ENCODE data around the gene TRAPPC8.
"Not testable (repeated sequence)": the region's sequence is repeated elsewhere in the genome, so short reads cannot be mapped to it uniquely, and the experiment has no call there.

The TRAPPC8 gene

DNA sequence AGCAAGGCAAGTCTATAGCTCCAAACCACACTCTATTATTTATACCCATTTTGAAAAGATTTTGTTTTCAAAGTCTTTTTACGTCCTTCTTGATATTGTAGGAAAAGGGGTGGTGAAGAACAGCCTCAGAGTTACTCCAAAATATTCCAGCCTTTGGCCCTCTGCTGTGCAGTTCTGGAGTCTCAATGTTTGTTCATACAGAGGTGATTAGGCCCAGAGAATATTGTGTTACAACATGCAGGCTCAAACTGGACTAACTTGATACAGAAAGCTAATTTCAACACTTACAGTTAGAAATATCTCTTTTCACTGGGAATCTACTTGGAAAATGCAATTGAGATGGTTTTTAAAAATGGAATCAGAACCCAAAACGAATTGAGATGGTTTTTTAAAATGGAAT lies 141.8 kb downstream of the TRAPPC8 start:
- H3K9ac ChIP-seq (ENCODE audit: low read depth, low read length), result no peak overlapping the region
- no peak overlapping the region for H3K4me2 ChIP-seq (ENCODE audit: insufficient read depth, low read length)
- TF ChIP-seq EZH2 (IDR thresholded peaks at IDR 0.05; ENCODE audit: borderline replicate concordance, low read depth, low read length, severe bottlenecking), result no peak
- TF ChIP-seq, protein P1, sequence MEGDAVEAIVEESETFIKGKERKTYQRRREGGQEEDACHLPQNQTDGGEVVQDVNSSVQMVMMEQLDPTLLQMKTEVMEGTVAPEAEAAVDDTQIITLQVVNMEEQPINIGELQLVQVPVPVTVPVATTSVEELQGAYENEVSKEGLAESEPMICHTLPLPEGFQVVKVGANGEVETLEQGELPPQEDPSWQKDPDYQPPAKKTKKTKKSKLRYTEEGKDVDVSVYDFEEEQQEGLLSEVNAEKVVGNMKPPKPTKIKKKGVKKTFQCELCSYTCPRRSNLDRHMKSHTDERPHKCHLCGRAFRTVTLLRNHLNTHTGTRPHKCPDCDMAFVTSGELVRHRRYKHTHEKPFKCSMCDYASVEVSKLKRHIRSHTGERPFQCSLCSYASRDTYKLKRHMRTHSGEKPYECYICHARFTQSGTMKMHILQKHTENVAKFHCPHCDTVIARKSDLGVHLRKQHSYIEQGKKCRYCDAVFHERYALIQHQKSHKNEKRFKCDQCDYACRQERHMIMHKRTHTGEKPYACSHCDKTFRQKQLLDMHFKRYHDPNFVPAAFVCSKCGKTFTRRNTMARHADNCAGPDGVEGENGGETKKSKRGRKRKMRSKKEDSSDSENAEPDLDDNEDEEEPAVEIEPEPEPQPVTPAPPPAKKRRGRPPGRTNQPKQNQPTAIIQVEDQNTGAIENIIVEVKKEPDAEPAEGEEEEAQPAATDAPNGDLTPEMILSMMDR (IDR thresholded peaks at IDR 0.05; ENCODE audit: borderline replicate concordance, extremely low read depth, low read length, poor library complexity, severe bottlenecking), result no peak
- H4K20me1 ChIP-seq (ENCODE audit: insufficient read depth, low read length), result no peaks in the 10 kb centered on the region
- ATAC-seq (ENCODE audit: insufficient read depth, low read depth), result no peak
- H3K27me3 ChIP-seq (ENCODE audit: insufficient read depth, low read length, poor library complexity), result no peaks in the 10 kb centered on the region
- no peaks in the 10 kb centered on the region for H3K9me3 ChIP-seq (ENCODE audit: insufficient read depth, low read length, severe bottlenecking)
- H3K27ac ChIP-seq (ENCODE audit: low read length), result no peak overlapping the region
- DNase-seq, result no peak
- no peaks in the 10 kb centered on the region for H3K79me2 ChIP-seq (ENCODE audit: insufficient read depth, low read length)
- H3K4me1 ChIP-seq (ENCODE audit: insufficient read depth, low read length), result no peaks in the 10 kb centered on the region
- no peak overlapping the region for H2AFZ ChIP-seq (ENCODE audit: low read depth, low read length)
- no peak overlapping the region for H3K4me3 ChIP-seq (ENCODE audit: low read depth in 1 of 2, low read length in 2 of 2)
- H3K36me3 ChIP-seq (ENCODE audit: insufficient read depth, low read length), result no peaks in the 10 kb centered on the region

DNA sequence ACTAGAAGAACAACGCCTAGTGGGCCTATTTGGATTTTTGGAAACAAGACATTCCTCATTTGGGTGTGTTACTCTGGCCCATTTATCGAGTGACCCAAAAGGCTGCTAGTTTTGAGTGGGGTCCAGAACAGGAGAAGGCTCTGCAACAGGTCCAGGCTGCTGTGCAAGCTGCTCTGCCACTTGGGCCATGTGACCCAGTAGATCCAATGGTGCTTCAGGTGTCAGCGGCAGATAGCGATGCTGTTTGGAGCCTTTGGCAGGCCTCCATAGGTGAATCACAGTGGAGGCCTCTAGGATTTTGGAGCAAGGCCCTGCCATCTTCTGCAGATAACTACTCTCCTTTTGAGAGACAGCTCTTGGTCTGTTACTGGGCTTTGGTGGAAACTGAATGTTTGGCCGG lies 143.7 kb downstream of the TRAPPC8 start:
- not testable (repeated sequence) for H3K79me2 ChIP-seq (ENCODE audit: insufficient read depth, low read length); H3K27ac ChIP-seq (ENCODE audit: low read length); H2AFZ ChIP-seq (ENCODE audit: low read depth, low read length); H3K4me3 ChIP-seq (ENCODE audit: low read depth in 1 of 2, low read length in 2 of 2); H3K27me3 ChIP-seq (ENCODE audit: insufficient read depth, low read length, poor library complexity); H3K36me3 ChIP-seq (ENCODE audit: insufficient read depth, low read length); H3K4me2 ChIP-seq (ENCODE audit: insufficient read depth, low read length); ATAC-seq (ENCODE audit: insufficient read depth, low read depth); H3K9ac ChIP-seq (ENCODE audit: low read depth, low read length); DNase-seq; H3K4me1 ChIP-seq (ENCODE audit: insufficient read depth, low read length); H3K9me3 ChIP-seq (ENCODE audit: insufficient read depth, low read length, severe bottlenecking); H4K20me1 ChIP-seq (ENCODE audit: insufficient read depth, low read length)

DNA sequence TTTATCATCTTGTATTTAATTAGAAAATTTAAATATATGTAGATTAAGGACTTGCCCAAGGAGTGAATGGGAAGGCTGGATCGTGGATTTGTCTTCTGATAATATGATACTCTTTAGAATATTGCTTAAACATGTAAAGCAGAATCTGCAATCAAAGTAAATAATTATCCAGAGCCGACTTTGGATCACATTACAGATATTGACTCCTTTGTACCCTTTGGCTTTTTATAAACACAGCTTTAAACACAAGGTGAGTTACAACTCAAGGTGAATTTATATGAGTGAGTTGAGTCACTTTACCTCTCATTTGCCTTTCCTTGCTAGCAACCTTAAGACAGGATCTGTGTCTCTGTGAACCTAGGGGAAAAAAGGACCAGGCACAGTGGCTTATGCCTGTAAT lies 144.5 kb downstream of the TRAPPC8 start:
- no peaks in the 10 kb centered on the region for H3K27me3 ChIP-seq (ENCODE audit: insufficient read depth, low read length, poor library complexity)

DNA sequence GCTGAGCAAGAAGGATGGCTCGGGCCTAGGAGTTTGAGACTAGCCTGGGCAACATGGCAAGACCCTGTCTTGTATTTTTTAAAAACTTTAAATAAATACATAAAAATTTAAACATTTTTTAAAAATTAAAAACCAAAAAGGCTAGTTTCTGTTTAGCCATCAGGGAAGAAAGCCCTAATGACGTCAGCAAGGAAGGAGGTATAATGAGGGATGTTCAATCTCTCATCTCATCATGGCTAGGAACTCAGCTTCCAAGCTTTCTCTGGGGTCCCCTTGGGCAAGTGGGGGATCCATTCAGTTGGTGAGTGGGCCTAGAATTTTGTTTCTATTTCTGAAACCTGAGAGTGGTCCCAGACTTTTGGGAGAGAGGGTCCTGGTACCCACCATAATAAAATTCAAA lies 147.2 kb downstream of the TRAPPC8 start:
- no peaks in the 10 kb centered on the region for H4K20me1 ChIP-seq (ENCODE audit: insufficient read depth, low read length)
- H3K27me3 ChIP-seq (ENCODE audit: insufficient read depth, low read length, poor library complexity), result no peaks in the 10 kb centered on the region
- no peak for ATAC-seq (ENCODE audit: insufficient read depth, low read depth)
- H3K4me3 ChIP-seq (ENCODE audit: low read depth in 1 of 2, low read length in 2 of 2), result no peak overlapping the region
- no peak overlapping the region for H3K9ac ChIP-seq (ENCODE audit: low read depth, low read length)
- H3K27ac ChIP-seq (ENCODE audit: low read length), result no peak overlapping the region
- no peak for TF ChIP-seq EZH2 (IDR thresholded peaks at IDR 0.05; ENCODE audit: borderline replicate concordance, low read depth, low read length, severe bottlenecking)
- TF ChIP-seq, protein P1 (IDR thresholded peaks at IDR 0.05; ENCODE audit: borderline replicate concordance, extremely low read depth, low read length, poor library complexity, severe bottlenecking), result no peak
- no peaks in the 10 kb centered on the region for H3K79me2 ChIP-seq (ENCODE audit: insufficient read depth, low read length)
- no peak overlapping the region for H2AFZ ChIP-seq (ENCODE audit: low read depth, low read length)
- no peak for DNase-seq
- H3K4me1 ChIP-seq (ENCODE audit: insufficient read depth, low read length), result no peaks in the 10 kb centered on the region
- no peaks in the 10 kb centered on the region for H3K9me3 ChIP-seq (ENCODE audit: insufficient read depth, low read length, severe bottlenecking)
- H3K4me2 ChIP-seq (ENCODE audit: insufficient read depth, low read length), result no peak overlapping the region
- no peaks in the 10 kb centered on the region for H3K36me3 ChIP-seq (ENCODE audit: insufficient read depth, low read length)

More for the DNA sequence above, 144.5 kb downstream of the TRAPPC8 start:
- Histone ChIP-seq H3K4me2 (ENCODE audit: insufficient read depth, low read length) (no peak overlapping the region), H3K9me3 (ENCODE audit: insufficient read depth, low read length, severe bottlenecking) (no peaks in the 10 kb centered on the region), H3K9ac (ENCODE audit: low read depth, low read length) (no peak overlapping the region), H2AFZ (ENCODE audit: low read depth, low read length) (no peak overlapping the region), H4K20me1 (ENCODE audit: insufficient read depth, low read length) (no peaks in the 10 kb centered on the region), H3K4me1 (ENCODE audit: insufficient read depth, low read length) (no peaks in the 10 kb centered on the region), H3K36me3 (ENCODE audit: insufficient read depth, low read length) (no peaks in the 10 kb centered on the region), H3K27ac (ENCODE audit: low read length) (no peak overlapping the region), H3K4me3 (ENCODE audit: low read depth in 1 of 2, low read length in 2 of 2) (no peak overlapping the region), H3K79me2 (ENCODE audit: insufficient read depth, low read length) (no peaks in the 10 kb centered on the region)
- no peak for ATAC-seq (ENCODE audit: insufficient read depth, low read depth)
- TF ChIP-seq, protein P1 (IDR thresholded peaks at IDR 0.05; ENCODE audit: borderline replicate concordance, extremely low read depth, low read length, poor library complexity, severe bottlenecking), result no peak
- TF ChIP-seq EZH2 (IDR thresholded peaks at IDR 0.05; ENCODE audit: borderline replicate concordance, low read depth, low read length, severe bottlenecking), result no peak
- DNase-seq, result no peak

All from DND-41 (cell line).